ENCODE data around the gene RDH5.
A peak's percentile ranks its signal among the peaks of the same experiment; 100 is the strongest.

RDH5 gene

DNA sequence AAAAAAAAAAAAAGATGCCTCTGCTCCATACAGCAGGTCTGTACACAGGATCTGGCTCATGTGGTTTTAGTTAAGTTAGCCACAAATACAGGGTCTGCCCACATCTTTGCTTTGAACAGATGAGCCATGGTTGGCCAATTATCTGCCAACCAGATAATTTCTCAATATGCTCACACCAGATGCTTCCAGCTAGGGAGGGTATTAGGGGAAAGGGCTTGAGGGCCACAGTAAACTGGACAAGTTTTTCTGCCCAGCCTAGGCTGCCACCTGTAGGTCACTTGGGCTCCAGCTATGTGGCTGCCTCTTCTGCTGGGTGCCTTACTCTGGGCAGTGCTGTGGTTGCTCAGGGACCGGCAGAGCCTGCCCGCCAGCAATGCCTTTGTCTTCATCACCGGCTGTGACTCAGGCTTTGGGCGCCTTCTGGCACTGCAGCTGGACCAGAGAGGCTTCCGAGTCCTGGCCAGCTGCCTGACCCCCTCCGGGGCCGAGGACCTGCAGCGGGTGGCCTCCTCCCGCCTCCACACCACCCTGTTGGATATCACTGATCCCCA is 776 bp downstream of the RDH5 start:
- TF ChIP-seq CEBPB (IDR thresholded peaks at IDR 0.05) (no peak), TCF12 (IDR thresholded peaks at IDR 0.05; ENCODE audit: low read depth) (peak; percentile 74), TAF1 (IDR thresholded peaks at IDR 0.05; ENCODE audit: low read depth) (peak; percentile 4; the same call in 1 of the 2 replicates), RAD21 (IDR thresholded peaks at IDR 0.05; ENCODE audit: low read depth) (peak; percentile 84), EP300 (IDR thresholded peaks at IDR 0.05; ENCODE audit: borderline replicate concordance) (peak; percentile 53; the same call in 1 of the 2 replicates), NFIC (IDR thresholded peaks at IDR 0.05) (peak; percentile 80), CREB1 (IDR thresholded peaks at IDR 0.05; ENCODE audit: low read depth) (no peak)
- TF ChIP-seq, protein P1, sequence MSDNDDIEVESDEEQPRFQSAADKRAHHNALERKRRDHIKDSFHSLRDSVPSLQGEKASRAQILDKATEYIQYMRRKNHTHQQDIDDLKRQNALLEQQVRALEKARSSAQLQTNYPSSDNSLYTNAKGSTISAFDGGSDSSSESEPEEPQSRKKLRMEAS (IDR thresholded peaks at IDR 0.05): peak; percentile 57
- TF ChIP-seq, protein P2, sequence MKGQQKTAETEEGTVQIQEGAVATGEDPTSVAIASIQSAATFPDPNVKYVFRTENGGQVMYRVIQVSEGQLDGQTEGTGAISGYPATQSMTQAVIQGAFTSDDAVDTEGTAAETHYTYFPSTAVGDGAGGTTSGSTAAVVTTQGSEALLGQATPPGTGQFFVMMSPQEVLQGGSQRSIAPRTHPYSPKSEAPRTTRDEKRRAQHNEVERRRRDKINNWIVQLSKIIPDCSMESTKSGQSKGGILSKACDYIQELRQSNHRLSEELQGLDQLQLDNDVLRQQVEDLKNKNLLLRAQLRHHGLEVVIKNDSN (IDR thresholded peaks at IDR 0.05): no peak

DNA sequence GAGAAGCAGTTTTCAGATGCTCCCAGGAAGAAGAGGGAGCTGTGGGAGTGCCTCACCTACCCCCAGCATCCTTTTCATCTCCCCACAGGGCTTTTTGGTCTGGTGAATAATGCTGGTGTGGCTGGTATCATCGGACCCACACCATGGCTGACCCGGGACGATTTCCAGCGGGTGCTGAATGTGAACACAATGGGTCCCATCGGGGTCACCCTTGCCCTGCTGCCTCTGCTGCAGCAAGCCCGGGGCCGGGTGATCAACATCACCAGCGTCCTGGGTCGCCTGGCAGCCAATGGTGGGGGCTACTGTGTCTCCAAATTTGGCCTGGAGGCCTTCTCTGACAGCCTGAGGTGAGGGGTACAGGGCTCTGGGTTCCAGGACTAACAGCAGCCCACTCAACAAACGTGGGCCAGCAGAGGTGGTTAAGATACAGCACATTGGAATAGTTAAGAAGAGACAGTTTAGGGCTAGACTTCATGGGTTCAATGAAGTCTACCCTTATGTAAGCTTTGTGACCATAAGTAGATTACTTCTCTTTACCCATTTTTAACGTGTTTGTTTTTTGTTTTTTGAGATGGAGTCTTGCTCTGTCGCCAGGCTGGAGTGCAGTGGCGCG is 1.5 kb downstream of the RDH5 start:
- TF ChIP-seq TAF1 (IDR thresholded peaks at IDR 0.05; ENCODE audit: low read depth) (0 out of 2 replicates have a peak, but pooled peaks have one; percentile 14), EGR1 (IDR thresholded peaks at IDR 0.05) (no peak), CEBPB (IDR thresholded peaks at IDR 0.05) (no peak)

DNA sequence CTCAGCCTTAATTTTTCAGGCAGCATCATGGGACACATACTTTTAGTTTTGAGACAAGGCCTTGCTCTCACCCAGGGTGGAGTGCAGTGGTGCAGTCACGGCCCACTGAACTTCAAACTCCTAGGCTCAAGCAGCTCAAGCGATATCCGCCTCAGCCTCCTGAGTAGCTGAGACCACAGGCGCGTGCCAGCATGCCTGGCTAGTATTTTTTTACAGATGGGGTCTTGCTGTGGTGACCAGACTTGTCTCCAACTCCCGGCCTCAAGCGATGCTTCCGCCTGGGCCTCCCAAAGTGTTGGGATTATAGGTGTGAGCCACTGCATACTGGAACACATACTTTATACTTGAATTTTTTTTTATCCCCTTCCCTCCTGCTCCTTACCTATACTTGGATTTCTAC is 2.8 kb downstream of the RDH5 start:
- TF ChIP-seq ZBTB7A (IDR thresholded peaks at IDR 0.05; ENCODE audit: low read depth) (no peak), EGR1 (IDR thresholded peaks at IDR 0.05) (no peak), TAF1 (IDR thresholded peaks at IDR 0.05; ENCODE audit: low read depth) (no peak), YY1 (IDR thresholded peaks at IDR 0.05; ENCODE audit: low read depth) (no peak), TCF12 (IDR thresholded peaks at IDR 0.05; ENCODE audit: low read depth) (no peak), TEAD4 (IDR thresholded peaks at IDR 0.05) (no peak), CEBPB (IDR thresholded peaks at IDR 0.05) (no peak), CREB1 (IDR thresholded peaks at IDR 0.05; ENCODE audit: low read depth) (no peak), NFIC (IDR thresholded peaks at IDR 0.05) (no peak), RAD21 (IDR thresholded peaks at IDR 0.05; ENCODE audit: low read depth) (no peak), FOXM1 (IDR thresholded peaks at IDR 0.05; ENCODE audit: borderline replicate concordance, low read depth) (no peak), EP300 (IDR thresholded peaks at IDR 0.05; ENCODE audit: borderline replicate concordance) (no peak)
- TF ChIP-seq, protein P2 (IDR thresholded peaks at IDR 0.05): no peak
- TF ChIP-seq, protein P3, sequence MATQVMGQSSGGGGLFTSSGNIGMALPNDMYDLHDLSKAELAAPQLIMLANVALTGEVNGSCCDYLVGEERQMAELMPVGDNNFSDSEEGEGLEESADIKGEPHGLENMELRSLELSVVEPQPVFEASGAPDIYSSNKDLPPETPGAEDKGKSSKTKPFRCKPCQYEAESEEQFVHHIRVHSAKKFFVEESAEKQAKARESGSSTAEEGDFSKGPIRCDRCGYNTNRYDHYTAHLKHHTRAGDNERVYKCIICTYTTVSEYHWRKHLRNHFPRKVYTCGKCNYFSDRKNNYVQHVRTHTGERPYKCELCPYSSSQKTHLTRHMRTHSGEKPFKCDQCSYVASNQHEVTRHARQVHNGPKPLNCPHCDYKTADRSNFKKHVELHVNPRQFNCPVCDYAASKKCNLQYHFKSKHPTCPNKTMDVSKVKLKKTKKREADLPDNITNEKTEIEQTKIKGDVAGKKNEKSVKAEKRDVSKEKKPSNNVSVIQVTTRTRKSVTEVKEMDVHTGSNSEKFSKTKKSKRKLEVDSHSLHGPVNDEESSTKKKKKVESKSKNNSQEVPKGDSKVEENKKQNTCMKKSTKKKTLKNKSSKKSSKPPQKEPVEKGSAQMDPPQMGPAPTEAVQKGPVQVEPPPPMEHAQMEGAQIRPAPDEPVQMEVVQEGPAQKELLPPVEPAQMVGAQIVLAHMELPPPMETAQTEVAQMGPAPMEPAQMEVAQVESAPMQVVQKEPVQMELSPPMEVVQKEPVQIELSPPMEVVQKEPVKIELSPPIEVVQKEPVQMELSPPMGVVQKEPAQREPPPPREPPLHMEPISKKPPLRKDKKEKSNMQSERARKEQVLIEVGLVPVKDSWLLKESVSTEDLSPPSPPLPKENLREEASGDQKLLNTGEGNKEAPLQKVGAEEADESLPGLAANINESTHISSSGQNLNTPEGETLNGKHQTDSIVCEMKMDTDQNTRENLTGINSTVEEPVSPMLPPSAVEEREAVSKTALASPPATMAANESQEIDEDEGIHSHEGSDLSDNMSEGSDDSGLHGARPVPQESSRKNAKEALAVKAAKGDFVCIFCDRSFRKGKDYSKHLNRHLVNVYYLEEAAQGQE (IDR thresholded peaks at IDR 0.05; ENCODE audit: low read depth): no peak

DNA sequence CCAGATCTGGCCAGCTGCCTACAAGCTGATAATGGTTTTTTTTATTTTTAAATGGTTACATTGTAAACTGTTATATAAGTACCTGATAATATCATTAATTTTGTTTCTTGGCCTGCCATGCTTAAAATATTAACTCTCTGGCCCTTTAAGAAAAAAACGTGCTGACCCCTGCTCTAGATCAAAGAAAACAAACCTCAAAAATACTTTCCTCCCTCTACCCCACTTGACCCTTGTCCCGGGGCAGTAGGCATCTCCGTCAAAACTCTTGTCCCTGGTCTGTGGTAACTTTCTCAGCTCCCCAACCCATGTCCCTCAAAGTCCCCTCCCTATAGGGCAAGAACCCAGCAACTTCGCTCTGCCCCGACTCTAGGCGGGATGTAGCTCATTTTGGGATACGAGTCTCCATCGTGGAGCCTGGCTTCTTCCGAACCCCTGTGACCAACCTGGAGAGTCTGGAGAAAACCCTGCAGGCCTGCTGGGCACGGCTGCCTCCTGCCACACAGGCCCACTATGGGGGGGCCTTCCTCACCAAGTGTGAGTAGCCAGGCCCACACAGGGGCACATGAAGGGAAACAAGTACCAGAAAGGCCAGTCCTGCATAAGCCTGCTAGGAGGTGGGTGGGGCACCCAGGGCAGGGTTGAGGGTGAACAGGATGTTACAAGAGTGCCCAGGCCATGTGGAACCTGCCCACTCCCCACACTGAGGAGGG is 3.5 kb downstream of the RDH5 start:
- TF ChIP-seq TEAD4 (IDR thresholded peaks at IDR 0.05): no peak

DNA sequence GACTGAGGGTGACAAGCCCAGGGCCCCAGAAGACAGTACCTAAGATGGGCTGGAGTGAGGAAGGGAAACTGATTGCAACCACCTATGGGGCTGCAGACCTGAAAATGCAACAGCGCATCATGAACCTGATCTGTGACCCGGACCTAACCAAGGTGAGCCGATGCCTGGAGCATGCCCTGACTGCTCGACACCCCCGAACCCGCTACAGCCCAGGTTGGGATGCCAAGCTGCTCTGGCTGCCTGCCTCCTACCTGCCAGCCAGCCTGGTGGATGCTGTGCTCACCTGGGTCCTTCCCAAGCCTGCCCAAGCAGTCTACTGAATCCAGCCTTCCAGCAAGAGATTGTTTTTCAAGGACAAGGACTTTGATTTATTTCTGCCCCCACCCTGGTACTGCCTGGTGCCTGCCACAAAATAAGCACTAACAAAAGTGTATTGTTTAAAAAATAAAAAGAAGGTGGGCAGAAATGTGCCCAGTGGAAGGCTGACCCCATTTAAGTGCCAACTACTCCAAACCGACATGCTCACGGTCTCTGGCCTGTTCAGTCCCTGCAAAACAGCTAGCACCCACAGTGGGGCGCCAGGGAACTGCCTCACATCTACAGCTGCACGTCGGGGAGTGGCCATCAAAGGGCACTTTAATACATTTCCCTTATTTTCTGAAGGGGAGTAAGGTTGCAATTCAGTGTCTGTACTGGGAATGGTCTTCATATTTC is 4.2 kb downstream of the RDH5 start:
- TF ChIP-seq RAD21 (IDR thresholded peaks at IDR 0.05; ENCODE audit: low read depth) (peak; percentile 79), TEAD4 (IDR thresholded peaks at IDR 0.05) (no peak)

DNA sequence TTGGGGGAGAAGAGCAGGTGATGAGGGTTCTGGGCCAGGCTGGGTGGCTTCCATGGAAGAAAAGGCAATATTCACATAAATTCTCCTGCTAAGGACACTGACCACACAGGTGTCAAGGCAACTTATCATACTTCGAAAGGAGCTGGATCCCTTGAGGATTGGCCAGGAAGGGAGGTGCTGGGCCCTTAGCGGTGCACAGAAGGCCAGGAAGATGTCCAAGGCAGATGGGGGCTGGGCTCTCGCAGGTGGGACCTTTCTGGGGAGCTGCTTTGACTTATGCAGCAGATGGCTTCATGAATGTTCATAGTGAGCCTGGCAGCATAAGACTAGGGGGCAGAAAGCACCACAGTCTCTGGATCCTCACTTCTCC is 4.7 kb downstream of the RDH5 start:
- TF ChIP-seq CEBPB (IDR thresholded peaks at IDR 0.05) (no peak), TEAD4 (IDR thresholded peaks at IDR 0.05) (no peak), TCF12 (IDR thresholded peaks at IDR 0.05; ENCODE audit: low read depth) (no peak), CREB1 (IDR thresholded peaks at IDR 0.05; ENCODE audit: low read depth) (no peak), YY1 (IDR thresholded peaks at IDR 0.05; ENCODE audit: low read depth) (no peak)

DNA sequence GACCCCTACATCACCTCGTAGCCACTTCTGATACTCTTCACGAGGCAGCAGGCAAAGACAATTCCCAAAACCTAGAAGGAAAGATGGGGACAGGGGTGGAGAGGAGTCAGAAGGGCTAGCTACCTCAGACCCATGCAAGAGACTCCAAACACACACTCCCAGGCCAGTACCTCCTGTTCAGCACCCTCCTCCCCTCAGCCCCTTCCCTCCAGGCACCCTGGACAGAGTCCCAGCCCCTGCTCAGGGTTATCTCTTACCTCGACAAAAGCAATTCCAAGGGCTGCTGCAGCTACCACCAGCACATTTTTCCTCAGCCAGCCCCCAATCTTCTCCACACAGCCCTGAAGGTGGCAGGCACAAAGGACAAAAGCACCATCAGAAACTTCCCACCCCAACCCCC is 5.4 kb downstream of the RDH5 start:
- TF ChIP-seq YY1 (IDR thresholded peaks at IDR 0.05; ENCODE audit: low read depth) (no peak), CEBPB (IDR thresholded peaks at IDR 0.05) (no peak), NFIC (IDR thresholded peaks at IDR 0.05) (no peak), EP300 (IDR thresholded peaks at IDR 0.05; ENCODE audit: borderline replicate concordance) (no peak), RAD21 (IDR thresholded peaks at IDR 0.05; ENCODE audit: low read depth) (no peak), FOXM1 (IDR thresholded peaks at IDR 0.05; ENCODE audit: borderline replicate concordance, low read depth) (no peak), EGR1 (IDR thresholded peaks at IDR 0.05) (no peak), TEAD4 (IDR thresholded peaks at IDR 0.05) (no peak)
- TF ChIP-seq, protein P2 (IDR thresholded peaks at IDR 0.05): no peak
- TF ChIP-seq, protein P1 (IDR thresholded peaks at IDR 0.05): no peak

Measured in Ishikawa (cell line).